H1 (cell line): Measurements from ENCODE around the gene SND1. TPM values are rescaled to one million over a fixed set of nuclear protein-coding genes. Genes with fewer than 3 reads are reported as not detected.

Source experiments
- CTCF ChIA-PET: fragments of 300-600 bp; sonication (Branson Sonifier 250); formaldehyde crosslinking; loops from one replicate; lab custom pipeline; 2021; ENCODE audit not compliant: partially characterized antibody; lab: Charles Lee
- POLR2A ChIA-PET: fragments of 300-600 bp; sonication (Branson Sonifier 250); formaldehyde crosslinking; loops from one replicate; lab custom pipeline; 2021; ENCODE audit warnings: inconsistent platforms; ENCODE audit not compliant: partially characterized antibody; lab: Charles Lee
- DNase-seq, 2 experiments: peaks; one replicate each; pipeline versions ENCODE4 v3.0.0 to v3.0.0-alpha.2; 2010 to 2022; ENCODE audit warnings: low spot score in 2 of 2, low read depth in 1 of 2, mixed read lengths in 1 of 2
- FAIRE-seq: peaks from 2 replicates; lab custom pipeline; 2011; peaks lifted over from hg19 to GRCh38; lab: Jason Lieb, UNC
- H2AFZ ChIP-seq: 2 replicates; pipeline ENCODE4 v1.8.1; 2012; ENCODE audit warnings: low read length, inconsistent platforms
- H2AK5ac ChIP-seq: 2 replicates; pipeline ENCODE4 v1.6.1; 2013; ENCODE audit warnings: low read depth, low read length
- H2BK120ac ChIP-seq: replicated peaks from 2 replicates; pipeline ENCODE3; 2013; ENCODE audit warnings: low read depth, low read length, inconsistent platforms
- H2BK12ac ChIP-seq: 2 replicates; pipeline ENCODE4 v1.6.1; 2013; ENCODE audit warnings: low read depth, low read length
- H2BK15ac ChIP-seq: 2 replicates; pipeline ENCODE4 v1.6.1; 2013; ENCODE audit warnings: low read length
- H2BK20ac ChIP-seq: 2 replicates; pipeline ENCODE4 v1.6.1; 2013; ENCODE audit warnings: low read length
- H2BK5ac ChIP-seq: 2 replicates; pipeline ENCODE4 v1.6.1; 2013; ENCODE audit warnings: low read depth, low read length
- H3K14ac ChIP-seq: 2 replicates; pipeline ENCODE4 v1.6.1; 2013; ENCODE audit warnings: inconsistent platforms; ENCODE audit not compliant: insufficient read length
- H3K18ac ChIP-seq: 2 replicates; pipeline ENCODE4 v1.6.1; 2013; ENCODE audit warnings: low read length; ENCODE audit errors: extremely low read depth
- H3K23ac ChIP-seq: 2 replicates; pipeline ENCODE4 v1.6.1; 2013; ENCODE audit warnings: inconsistent platforms; ENCODE audit not compliant: insufficient read length
- H3K23me2 ChIP-seq: 2 replicates; pipeline ENCODE4 v1.6.1; 2013; ENCODE audit warnings: low read depth, low read length
- H3K27ac ChIP-seq: 2 replicates; pipeline ENCODE4 v1.6.1; 2011; ENCODE audit warnings: low read depth, low read length, inconsistent platforms
- H3K27me3 ChIP-seq, 4 experiments: replicated peaks in 1 of 4; 1 replicate in 1 of 4; 2 replicates in 3 of 4; pipeline versions ENCODE4 v1.6.1 to v1.8.1; 2011 to 2013; ENCODE audit warnings: low read length in 3 of 4, mild to moderate bottlenecking in 3 of 4, inconsistent platforms in 2 of 4, mixed read lengths in 2 of 4, moderate library complexity in 1 of 4; ENCODE audit not compliant: control insufficient read depth in 3 of 4, insufficient read depth in 3 of 4; ENCODE audit errors: extremely low read depth in 1 of 4
- H3K36me3 ChIP-seq, 4 experiments: 2 replicates each; pipeline versions ENCODE4 v1.6.1 to v1.8.1; 2011 to 2013; ENCODE audit warnings: mild to moderate bottlenecking in 4 of 4, low read length in 3 of 4, moderate library complexity in 2 of 4, control low read depth in 1 of 4, inconsistent platforms in 1 of 4; ENCODE audit not compliant: insufficient read depth in 4 of 4, control insufficient read depth in 2 of 4
- H3K4ac ChIP-seq: replicated peaks from 2 replicates; pipeline ENCODE3; 2013; ENCODE audit warnings: low read length, low read depth, mixed read lengths, inconsistent platforms; ENCODE audit not compliant: insufficient read length
- H3K4me1 ChIP-seq, 4 experiments: replicated peaks in 1 of 4; 1 replicate in 1 of 4; 2 replicates in 3 of 4; pipeline versions ENCODE4 v1.6.1 to v1.8.1; 2011 to 2013; ENCODE audit warnings: low read length in 3 of 4, inconsistent platforms in 2 of 4, mixed read lengths in 1 of 4; ENCODE audit not compliant: insufficient read depth in 4 of 4, control insufficient read depth in 3 of 4
- H3K4me2 ChIP-seq, 2 experiments: 2 replicates each; pipeline versions ENCODE4 v1.6.1 to v1.8.1; 2011 to 2013; ENCODE audit warnings: low read depth in 2 of 2, low read length in 2 of 2, control low read depth in 1 of 2, inconsistent platforms in 1 of 2, mild to moderate bottlenecking in 1 of 2; ENCODE audit not compliant: insufficient read depth in 1 of 2
- H3K4me3 ChIP-seq, 4 experiments: fragments of 200-600, 300-600 bp in 1 of 4; sonication (generic), shearing (Covaris generic), sonication (Bioruptor Twin) in 1 of 4; 2 replicates each; pipeline versions ENCODE4 v1.5.1 to v1.8.1; 2011 to 2016; ENCODE audit warnings: low read length in 4 of 4, low read depth in 3 of 4, control low read depth in 2 of 4, inconsistent platforms in 2 of 4, mild to moderate bottlenecking in 2 of 4, mixed read lengths in 1 of 4, moderate library complexity in 1 of 4; ENCODE audit not compliant: insufficient read depth in 2 of 4; ENCODE audit errors: extremely low read depth in 1 of 4
- H3K56ac ChIP-seq: replicated peaks from 2 replicates; pipeline ENCODE3; 2013; ENCODE audit warnings: low read depth, mild to moderate bottlenecking, mixed read lengths, low read length, inconsistent platforms; ENCODE audit not compliant: insufficient read length
- H3K79me1 ChIP-seq: 2 replicates; pipeline ENCODE4 v1.6.1; 2013; ENCODE audit warnings: low read depth, low read length, control low read depth
- H3K79me2 ChIP-seq, 2 experiments: 2 replicates each; pipeline versions ENCODE4 v1.6.1 to v1.8.1; 2012 to 2013; ENCODE audit warnings: low read length in 2 of 2, mild to moderate bottlenecking in 2 of 2, inconsistent platforms in 1 of 2; ENCODE audit not compliant: insufficient read depth in 2 of 2, control insufficient read depth in 1 of 2
- H3K9ac ChIP-seq, 4 experiments: replicated peaks in 1 of 4; 1 replicate in 1 of 4; 2 replicates in 3 of 4; pipeline versions ENCODE4 v1.6.1 to v1.8.1; 2011 to 2013; ENCODE audit warnings: low read depth in 3 of 4, low read length in 3 of 4, control low read depth in 2 of 4, mild to moderate bottlenecking in 2 of 4, moderate library complexity in 2 of 4, inconsistent platforms in 1 of 4; ENCODE audit errors: extremely low read depth in 1 of 4
- H3K9me3 ChIP-seq, 2 experiments: 2 replicates each; pipeline versions ENCODE4 v1.6.1 to v1.8.1; 2012 to 2013; ENCODE audit warnings: mild to moderate bottlenecking in 2 of 2, moderate library complexity in 2 of 2, control low read depth in 1 of 2, inconsistent platforms in 1 of 2, low read depth in 1 of 2, low read length in 1 of 2, mixed read lengths in 1 of 2; ENCODE audit not compliant: insufficient read depth in 2 of 2
- H4K20me1 ChIP-seq, 2 experiments: replicated peaks in 1 of 2; 2 replicates each; pipeline versions ENCODE3 to v1.8.1; 2011 to 2013; ENCODE audit warnings: inconsistent platforms in 2 of 2, low read length in 2 of 2, mild to moderate bottlenecking in 1 of 2; ENCODE audit not compliant: insufficient read depth in 2 of 2, control insufficient read depth in 1 of 2
- H4K5ac ChIP-seq: 2 replicates; pipeline ENCODE4 v1.6.1; 2013; ENCODE audit warnings: low read length, low read depth, mixed read lengths, inconsistent platforms; ENCODE audit not compliant: insufficient read length
- H4K8ac ChIP-seq: 2 replicates; pipeline ENCODE4 v1.8.0; 2013; ENCODE audit warnings: mild to moderate bottlenecking, moderate library complexity, low read length, inconsistent platforms; ENCODE audit not compliant: insufficient read depth; ENCODE audit errors: extremely low read depth
- H4K91ac ChIP-seq: replicated peaks from 2 replicates; pipeline ENCODE3; 2013; ENCODE audit warnings: low read length, mixed read lengths, inconsistent platforms; ENCODE audit not compliant: insufficient read length
- BACH1 ChIP-seq: IDR thresholded peaks from 2 replicates; pipeline ENCODE4 v1.6.1; 2012; ENCODE audit warnings: low read length, improper control_type of control experiment
- CBX5 ChIP-seq: fragments of 300-800, 300-1000 bp; sonication (generic); IDR thresholded peaks from 2 replicates; pipeline ENCODE4 v1.7.1; 2016; ENCODE audit warnings: antibody characterized with exemption, low read length, low read depth
- EGR1 ChIP-seq: IDR thresholded peaks from 2 replicates; pipeline ENCODE4 v1.6.1; 2011; ENCODE audit warnings: low read depth, low read length, borderline replicate concordance
- FOSL1 ChIP-seq: IDR thresholded peaks from 2 replicates; pipeline ENCODE4 v1.6.1; 2011; ENCODE audit warnings: mild to moderate bottlenecking, low read depth, low read length, moderate library complexity; ENCODE audit not compliant: insufficient read depth
- GTF2F1 ChIP-seq: IDR thresholded peaks from 2 replicates; pipeline ENCODE4 v1.6.1; 2012; ENCODE audit warnings: low read depth, low read length, improper control_type of control experiment, borderline replicate concordance
- KDM4A ChIP-seq: IDR thresholded peaks from one replicate; pipeline ENCODE4 v1.7.1; 2012; ENCODE audit warnings: low read depth, mild to moderate bottlenecking, moderate library complexity, low read length, inconsistent platforms; ENCODE audit not compliant: severe bottlenecking
- POLR2AphosphoS5 ChIP-seq: IDR thresholded peaks from 2 replicates; pipeline ENCODE4 v1.6.1; 2011; ENCODE audit warnings: low read depth, low read length
- RAD21 ChIP-seq, 2 experiments: IDR thresholded peaks in 1 of 2; conservative IDR thresholded peaks in 1 of 2; 2 replicates each; pipeline ENCODE4 v1.6.1; 2011; ENCODE audit warnings: low read depth in 2 of 2, low read length in 2 of 2, improper control_type of control experiment in 1 of 2, inconsistent platforms in 1 of 2, mild to moderate bottlenecking in 1 of 2, moderate library complexity in 1 of 2
- SIX5 ChIP-seq: IDR thresholded peaks from 2 replicates; pipeline ENCODE4 v1.6.1; 2011; ENCODE audit warnings: mild to moderate bottlenecking, low read depth, low read length
- SP2 ChIP-seq: IDR thresholded peaks from 2 replicates; pipeline ENCODE4 v1.6.1; 2012; ENCODE audit warnings: mild to moderate bottlenecking, low read length, inconsistent platforms
- TBP ChIP-seq: IDR thresholded peaks from 2 replicates; pipeline ENCODE4 v1.6.1; 2011; ENCODE audit warnings: low read depth, low read length, improper control_type of control experiment
- WGBS, 2 experiments: shearing (Covaris generic) in 1 of 2; methylation state at CpG; one replicate each; pipeline versions ENCODE4 v1.1.6 to v1.1.7; 2013 to 2015; ENCODE audit warnings: low lambda C conversion rate in 2 of 2, mixed read lengths in 2 of 2, inconsistent platforms in 1 of 2, low coverage in 1 of 2, missing lambda C conversion rate in 1 of 2; ENCODE audit not compliant: insufficient replicate concordance in 2 of 2, insufficient coverage in 1 of 2, insufficient read length in 1 of 2; ENCODE audit errors: extremely low coverage in 1 of 2, missing lambda C conversion rate in 1 of 2; 5-methylcytosine and 5-hydroxymethylcytosine counted together
- polyA plus RNA-seq, 7 experiments: library from polyadenylated mRNA; depleted of rRNA in 3 of 7; stranded (reverse) in 5 of 7; unstranded in 2 of 7; fragments of >200 nt in 5 of 7; fragments of 200-250 nt in 2 of 7; gene quantifications; 1 replicate in 5 of 7; 2 replicates in 1 of 7; 4 replicates in 1 of 7; pipeline versions ENCODE4 v1.2.1 to v1.2.3, GENCODE V29; 2011 to 2013; ENCODE audit warnings: missing spikeins in 2 of 7, mixed read lengths in 2 of 7
- total RNA-seq: library from RNA; stranded (reverse); fragmentation: NEBNext Ultra II Directional; extraction: Animal tissue kit (Norgen Biotek cat#: 25700); gene quantifications from 2 replicates; pipeline ENCODE4 v1.2.1, GENCODE V29; 2021
- TF ChIP-seq, protein P1 (sequence below): IDR thresholded peaks from 2 replicates; pipeline ENCODE4 v1.6.1; 2011; ENCODE audit warnings: low read depth, mild to moderate bottlenecking, low read length; ENCODE audit not compliant: insufficient read depth

Gene SND1
- total and polyA plus RNA-seq, 2 of the 8 experiments (the other 6 are each of a cell fraction or from before 2014, with no cell fraction given), result 122 to 290 TPM

DNA sequence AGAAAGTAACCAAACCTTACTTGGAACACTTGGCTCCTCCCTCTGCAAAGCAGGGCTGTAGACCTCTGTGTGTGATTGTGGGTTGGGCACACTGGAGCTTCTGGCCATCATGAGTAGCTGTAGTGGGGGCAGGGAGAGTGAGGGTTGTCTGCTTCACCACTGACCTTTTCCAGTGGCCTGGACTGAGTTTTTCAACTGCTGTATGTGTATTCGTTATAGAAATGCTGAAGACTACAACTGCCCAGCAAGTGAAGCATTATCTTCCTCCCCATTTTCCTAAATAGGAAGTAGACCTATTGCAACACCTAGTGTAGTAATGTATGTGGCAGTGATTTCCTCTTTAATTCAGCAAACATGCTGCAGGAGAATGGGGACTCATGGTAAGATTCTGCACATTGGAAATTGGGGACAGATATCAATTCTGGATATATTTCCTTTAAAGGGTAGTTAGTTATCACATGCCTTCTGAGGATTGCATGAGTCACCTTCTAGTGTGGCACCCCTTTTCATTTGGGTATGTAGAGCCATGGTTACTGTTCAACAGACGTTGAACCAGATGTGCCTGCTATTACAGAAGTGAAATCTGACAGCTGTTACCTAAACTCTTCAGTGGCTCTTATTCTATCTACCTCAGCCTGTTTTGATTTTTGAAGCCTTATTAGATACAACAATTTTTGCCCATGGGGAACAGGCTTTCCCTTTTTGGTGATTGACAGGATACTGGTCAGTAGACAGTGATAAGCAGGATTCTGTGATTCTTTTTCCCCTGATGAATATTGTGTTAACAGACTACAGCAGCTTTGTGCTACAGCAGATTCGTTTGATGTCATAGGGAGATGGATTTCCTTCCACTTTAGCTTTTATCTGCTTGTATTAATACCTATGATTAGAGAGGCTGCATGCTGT lies 130.9 kb downstream of the SND1 start:
- Histone ChIP-seq H3K4ac (no peak overlapping the region), H3K4me3 (no peak overlapping the region), H4K91ac (no peak overlapping the region), H3K27ac (no peak overlapping the region), H4K8ac (no peak overlapping the region), H3K9ac (no peak overlapping the region), H2AK5ac (no peak overlapping the region), H3K79me1 (peaks cover 15% of the 10 kb centered on the region; the same call in 1 of the 2 replicates), H3K18ac (no peak overlapping the region), H3K14ac (no peak overlapping the region), H2BK5ac (no peak overlapping the region), H3K9me3 (no peaks in the 10 kb centered on the region), H4K5ac (no peak overlapping the region), H2BK120ac (no peak overlapping the region), H2AFZ (no peak overlapping the region), H3K56ac (no peak overlapping the region), H3K4me2 (no peak overlapping the region), H4K20me1 (peaks cover 5 to 6% of the 10 kb centered on the region in 2 experiments), H2BK15ac (no peak overlapping the region), H3K23me2 (no peaks in the 10 kb centered on the region), H2BK20ac (no peak overlapping the region), H3K27me3 (no peaks in the 10 kb centered on the region), H3K79me2 (peaks cover 0 to 83% of the 10 kb centered on the region in 2 experiments; a peak in 3 of 4 replicates), H2BK12ac (no peak overlapping the region), H3K4me1 (peaks cover 0 to 5% (median 2%) of the 10 kb centered on the region in 4 experiments; a peak in 4 of 7 replicates), H3K36me3 (no peaks in the 10 kb centered on the region), H3K23ac (no peak overlapping the region)
- DNase-seq, result no peak
- WGBS, 2 experiments, result 88% methylated on average over 3 of the region's 3 CpGs; no CpG with 5 or more reads in 1 of the 2 experiments
- ChIA-PET POLR2A (no interaction called here), CTCF (interaction anchor here (0.8 to 5.6 kb wide), 6 partner anchors 9 to 154 kb away, joined by 3 to 39 read pairs (median 4); no protein-coding TSS in a partner anchor)
- FAIRE-seq, result no peak
- TF ChIP-seq CBX5 (no peak), SP2 (no peak), RAD21 (IDR thresholded peaks at IDR 0.05 in 1 of 2, conservative IDR thresholded peaks at IDR 0.05 in 1 of 2; ENCODE audit: low read depth in 2 of 2, low read length in 2 of 2) (no peak), POLR2AphosphoS5 (no peak), EGR1 (no peak), TBP (no peak), BACH1 (no peak), KDM4A (no peak), GTF2F1 (no peak), SIX5 (no peak), FOSL1 (no peak)
- TF ChIP-seq, protein P1, sequence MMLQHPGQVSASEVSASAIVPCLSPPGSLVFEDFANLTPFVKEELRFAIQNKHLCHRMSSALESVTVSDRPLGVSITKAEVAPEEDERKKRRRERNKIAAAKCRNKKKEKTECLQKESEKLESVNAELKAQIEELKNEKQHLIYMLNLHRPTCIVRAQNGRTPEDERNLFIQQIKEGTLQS, result no peak
